Activated CD4-positive, alpha-beta T cell treated with anti-CD3 and anti-CD28 coated beads, Interleukin-2, amount 50 U/mL, for 24 hours (primary cell): ENCODE results near the gene TPBG.
"Not testable (repeated sequence)": the region's sequence is repeated elsewhere in the genome, so short reads cannot be mapped to it uniquely, and the experiment has no call there.

Experiments used
- DNase-seq, 2 donors: peaks; one replicate each; pipeline ENCODE4 v3.0.0-alpha.2; 2020; ENCODE audit warnings: low read depth in 1 of 2, low spot score in 1 of 2

TPBG gene

DNA sequence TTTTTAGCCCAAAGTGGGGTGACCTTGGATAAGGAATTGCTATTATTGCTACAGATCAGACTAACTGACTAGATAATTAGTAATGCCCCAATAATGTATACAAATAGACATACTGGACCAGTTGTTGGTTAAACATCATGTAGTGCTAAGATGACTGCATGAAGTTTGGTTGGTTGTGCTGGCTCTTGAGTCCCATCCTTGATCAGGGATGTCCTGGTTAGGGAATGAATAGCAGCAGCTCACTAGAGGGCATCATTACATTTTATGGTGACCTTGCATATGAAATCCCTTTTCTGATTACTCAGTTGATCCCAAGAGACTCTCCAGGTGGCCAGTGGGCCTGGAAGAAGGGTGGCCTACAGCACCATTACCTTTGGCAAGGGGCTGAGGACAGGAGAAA, 10.9 kb downstream of the TPBG start:
- no peak for DNase-seq

DNA sequence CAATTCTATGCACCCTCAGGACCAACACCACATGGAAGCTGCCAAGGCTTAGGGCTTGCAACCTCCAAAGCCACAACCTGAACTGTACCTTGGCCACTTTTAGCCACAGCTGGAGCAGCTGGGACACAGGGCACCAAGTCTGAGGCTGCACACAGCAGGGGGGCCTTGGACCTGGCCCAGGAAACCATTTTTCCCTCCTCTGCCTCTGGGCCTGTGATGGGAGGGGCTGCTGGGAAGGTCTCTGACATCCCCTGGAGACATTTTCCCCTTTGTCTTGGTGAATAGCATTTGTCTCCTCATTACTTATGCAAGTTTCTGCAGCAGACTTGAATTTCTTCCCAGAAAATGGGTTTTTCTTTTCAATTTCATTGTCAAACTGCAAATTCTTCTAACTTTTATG, 13.0 kb downstream of the TPBG start:
- no peak for DNase-seq

DNA sequence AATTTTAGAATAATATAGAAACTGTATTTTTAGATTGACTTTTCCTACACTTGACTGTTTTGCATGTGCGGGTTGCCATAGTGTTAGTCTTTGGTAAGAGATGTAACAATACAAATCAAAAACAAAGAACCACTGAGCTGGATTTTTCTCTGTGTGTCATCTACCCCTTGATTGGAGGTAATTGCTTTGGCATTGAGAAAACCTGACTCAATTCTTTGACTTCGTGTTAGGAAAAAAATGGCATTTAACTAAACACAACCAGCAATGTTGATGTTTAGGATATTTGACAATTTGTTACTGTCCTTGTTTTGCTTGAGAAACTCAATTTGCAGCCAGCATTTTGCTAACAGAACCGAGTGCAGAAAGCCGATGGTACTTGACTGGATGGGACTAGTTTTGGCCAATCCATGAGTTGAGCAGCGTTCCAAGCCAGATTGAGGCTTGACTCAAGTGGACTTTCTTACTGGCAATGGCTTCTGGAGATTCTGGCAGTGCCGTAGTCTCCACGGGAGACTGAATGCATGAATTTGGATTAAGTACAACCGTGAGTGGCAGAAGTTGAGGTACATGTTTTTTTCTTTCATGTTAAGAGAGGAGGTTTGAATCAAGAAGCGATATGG, 17.1 kb downstream of the TPBG start:
- no peak for DNase-seq

DNA sequence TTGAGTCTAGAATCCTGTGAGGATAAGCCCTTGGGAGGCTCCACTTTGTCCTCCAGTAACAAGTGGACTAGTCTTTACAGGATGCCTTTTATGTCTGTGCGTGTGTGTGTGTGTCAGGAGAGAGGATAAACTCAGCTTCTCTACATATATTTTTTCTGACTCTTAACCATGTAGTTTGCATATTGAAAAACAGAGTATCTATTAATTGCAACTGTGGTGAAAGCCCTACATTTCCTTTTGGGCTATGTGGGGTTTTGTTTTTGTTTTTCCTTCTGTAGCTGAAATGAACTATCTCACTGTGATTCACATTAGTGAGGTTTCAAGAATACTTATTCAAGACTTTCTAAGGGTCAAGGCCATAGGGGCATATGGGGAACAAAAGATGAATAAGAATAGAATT, 17.7 kb downstream of the TPBG start:
- no peak for DNase-seq

DNA sequence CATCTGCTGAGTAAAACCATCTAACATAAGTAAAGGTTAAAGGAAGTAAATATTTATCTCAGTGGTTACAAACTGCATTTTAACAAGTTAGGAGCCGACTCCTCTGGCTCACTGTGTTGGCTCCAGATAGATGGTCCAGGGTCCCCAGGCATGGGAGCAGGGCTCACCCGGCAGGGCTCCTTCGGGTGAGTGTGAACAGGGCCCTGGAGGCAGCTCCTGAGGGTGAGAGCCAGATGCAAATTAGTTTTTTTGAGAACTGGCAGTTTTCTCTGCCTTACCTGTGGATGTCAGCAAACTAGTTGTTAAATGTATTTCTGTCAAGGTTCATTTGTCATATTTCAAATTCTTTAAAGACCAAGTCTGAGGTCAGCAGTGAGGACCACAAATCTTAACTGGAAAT, 21.5 kb downstream of the TPBG start:
- DNase-seq = no peak

DNA sequence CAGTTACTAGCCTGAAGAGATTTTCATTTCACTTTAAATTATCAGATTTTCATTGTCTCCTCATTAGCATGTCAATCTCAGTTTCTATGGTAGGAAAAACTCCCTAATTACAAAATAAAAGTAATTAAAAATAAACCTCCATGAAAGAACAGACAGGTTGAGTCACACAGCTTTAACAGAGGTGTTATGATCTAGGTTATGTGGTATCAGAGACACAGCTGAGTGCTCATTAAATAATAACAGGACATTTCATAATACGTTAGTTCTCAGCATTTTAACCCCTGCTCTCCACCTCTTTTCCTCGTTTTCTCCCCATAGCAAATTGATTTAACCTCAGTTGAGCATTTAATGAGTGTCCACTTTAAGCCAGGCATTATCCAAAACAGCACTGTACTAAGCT, 21.9 kb downstream of the TPBG start:
- no peak for DNase-seq

DNA sequence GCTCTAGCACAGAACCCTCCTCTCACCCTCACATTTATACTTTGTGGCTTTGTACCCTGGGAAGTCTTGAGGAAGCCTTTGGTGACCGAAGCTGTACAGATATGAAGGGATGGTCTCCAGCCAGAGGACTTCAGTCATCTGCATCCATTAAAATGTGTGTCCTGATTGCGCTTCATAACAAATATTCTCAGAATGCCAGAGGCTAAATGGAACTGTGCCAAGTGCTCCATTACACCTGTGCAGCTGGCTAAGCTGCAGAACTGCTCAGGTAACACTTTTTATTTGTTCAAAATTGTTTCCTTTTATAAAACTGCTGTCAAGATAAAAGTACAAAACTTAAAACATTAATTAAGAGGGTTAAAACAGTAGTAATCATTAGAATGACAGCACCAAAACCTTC, 22.3 kb downstream of the TPBG start:
- no peak for DNase-seq

DNA sequence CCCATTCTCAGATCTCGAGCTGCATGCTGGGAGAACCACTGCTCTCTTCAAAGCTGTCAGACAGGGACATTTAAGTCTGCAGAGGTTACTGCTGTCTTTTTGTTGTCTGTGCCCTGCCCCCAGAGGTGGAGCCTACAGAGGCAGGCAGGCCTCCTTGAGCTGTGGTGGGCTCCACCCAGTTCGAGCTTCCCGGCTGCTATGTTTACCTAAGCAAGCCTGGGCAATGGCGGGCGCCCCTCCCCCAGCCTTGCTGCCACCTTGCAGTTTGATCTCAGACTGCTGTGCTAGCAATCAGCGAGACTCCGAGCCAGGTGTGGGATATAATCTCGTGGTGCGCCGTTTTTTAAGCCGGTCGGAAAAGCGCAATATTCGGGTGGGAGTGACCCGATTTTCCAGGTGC, 31.2 kb downstream of the TPBG start:
- not testable (repeated sequence) for DNase-seq

DNA sequence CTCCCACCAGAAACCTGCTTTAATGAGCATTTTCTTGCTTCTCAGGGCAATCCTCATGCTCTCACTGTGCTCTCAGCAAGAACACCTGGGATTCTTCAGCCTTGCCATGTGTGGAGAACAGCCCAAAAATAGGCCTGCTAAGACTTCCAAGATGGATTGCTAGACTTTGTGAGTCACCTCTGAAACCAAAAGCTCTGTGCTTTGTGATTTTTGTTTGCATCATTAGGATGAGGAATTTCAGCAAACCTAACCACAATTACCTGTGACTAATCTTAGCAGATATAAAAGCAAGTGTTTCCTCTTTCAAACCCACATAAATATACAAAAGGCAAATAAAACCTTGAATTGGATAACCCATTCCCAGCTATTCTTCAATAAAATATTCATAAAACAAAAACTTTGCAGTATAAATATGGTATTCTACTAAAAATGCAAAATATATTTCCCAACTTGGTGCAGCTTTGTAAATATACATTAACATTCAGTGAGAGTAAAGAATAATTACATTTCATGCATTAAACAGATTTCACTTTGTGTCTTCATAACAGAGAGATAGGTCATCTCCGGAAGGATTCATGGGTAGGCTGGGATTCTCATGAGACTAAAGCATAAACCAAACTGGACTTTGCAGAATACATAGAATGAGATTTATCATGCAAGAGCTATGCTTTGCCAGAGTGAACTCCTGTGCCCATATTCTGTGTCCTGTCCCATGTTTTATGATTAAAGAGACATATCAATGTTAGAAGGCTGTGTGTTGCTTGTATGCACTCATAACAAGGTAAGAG, 33.5 kb downstream of the TPBG start:
- no peak for DNase-seq

DNA sequence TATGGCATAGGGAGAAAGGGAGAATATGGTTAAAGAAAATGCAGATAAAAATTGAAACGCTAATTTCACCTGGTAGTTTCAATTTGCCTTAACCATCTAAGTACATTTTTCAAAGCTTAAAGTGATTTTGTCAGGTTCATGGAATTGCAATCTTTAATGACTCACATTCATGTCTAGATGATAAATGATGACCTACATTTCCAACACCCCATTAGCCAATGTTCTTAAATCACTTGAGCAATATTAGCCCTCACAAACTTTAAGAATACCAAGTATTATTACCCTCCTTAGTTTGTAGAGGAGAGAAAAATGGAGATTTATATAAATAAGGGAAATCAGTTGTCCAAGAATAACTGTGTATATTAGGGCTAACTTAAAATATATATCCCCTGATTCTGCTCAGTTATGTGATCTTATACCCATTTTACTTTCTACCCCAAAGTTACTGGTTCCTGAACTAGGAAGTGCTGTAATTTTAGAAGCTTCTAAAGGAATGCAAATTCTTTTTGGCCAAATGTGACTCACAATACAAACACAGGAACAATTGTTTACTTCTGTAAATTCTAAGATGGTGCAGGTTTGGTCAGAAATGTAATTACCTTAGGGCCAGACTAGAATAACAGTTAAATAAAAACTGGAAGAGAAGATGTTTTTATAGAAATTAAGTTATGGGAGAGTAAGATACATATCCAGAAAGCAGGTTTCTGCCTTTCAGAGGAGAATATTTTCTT, 34.5 kb downstream of the TPBG start:
- DNase-seq = no peak

DNA sequence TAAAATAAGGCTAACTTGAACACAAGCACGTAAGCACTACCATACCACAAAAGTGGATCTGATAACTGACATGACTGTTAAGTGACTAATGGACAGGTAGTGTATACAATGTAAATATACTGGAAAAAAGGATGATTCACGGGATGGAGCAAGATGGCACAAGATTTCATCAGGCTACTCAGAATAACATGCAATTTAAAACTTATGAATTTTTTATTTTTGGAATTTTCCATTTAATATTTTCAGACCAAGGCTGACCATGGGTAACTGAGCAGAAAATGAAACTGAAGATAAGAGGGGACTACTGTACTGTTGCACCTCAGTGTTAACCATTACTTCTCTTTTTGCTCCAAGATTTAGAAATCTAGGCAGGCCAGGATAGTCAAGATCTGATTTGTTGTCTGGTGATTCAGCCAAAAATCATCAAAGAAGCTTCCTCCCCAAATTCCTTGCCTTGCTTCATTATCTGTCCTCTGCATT, 45.4 kb downstream of the TPBG start:
- DNase-seq = no peak

DNA sequence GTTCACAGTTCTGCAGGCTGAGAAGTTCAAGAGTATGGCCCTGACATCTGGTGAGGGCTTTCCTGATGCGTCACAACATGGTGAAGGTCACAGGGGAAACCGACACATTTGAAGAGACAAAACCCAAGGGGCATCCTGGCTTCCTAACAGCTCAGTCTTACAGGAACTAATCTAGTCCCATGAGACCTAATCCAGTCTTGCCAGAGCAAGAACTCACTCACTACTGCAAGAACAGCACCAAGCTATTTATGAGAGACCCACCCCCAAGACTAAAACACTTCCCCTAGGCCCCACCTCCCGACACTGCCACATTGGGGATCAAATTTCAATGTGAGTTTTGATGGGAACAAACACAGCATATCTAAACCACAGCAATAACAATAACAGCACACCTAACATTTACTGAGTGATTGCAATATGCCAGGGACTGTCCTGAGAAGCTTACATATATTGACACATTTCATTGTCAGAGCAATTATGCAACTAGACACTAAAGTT, 46.6 kb downstream of the TPBG start:
- no peak for DNase-seq

DNA sequence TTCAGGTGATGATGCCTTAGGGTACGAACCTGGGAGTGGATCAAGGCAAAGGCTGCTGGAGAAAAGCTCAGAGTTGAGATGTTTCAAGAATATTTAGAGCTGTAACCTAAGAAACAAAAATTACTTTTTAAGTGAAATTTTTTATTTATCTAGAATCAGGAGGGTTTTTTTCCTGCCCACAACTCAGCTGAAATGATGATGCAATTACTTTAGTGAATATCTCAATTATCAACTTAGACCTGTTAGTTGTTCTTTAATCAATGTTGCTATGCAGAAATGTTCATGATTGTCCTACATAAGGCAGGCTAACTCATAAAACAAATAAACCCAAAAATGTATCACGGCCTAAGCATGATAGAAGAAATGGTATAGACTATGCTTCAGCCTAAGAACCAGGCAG, 50.3 kb downstream of the TPBG start:
- no peak for DNase-seq

DNA sequence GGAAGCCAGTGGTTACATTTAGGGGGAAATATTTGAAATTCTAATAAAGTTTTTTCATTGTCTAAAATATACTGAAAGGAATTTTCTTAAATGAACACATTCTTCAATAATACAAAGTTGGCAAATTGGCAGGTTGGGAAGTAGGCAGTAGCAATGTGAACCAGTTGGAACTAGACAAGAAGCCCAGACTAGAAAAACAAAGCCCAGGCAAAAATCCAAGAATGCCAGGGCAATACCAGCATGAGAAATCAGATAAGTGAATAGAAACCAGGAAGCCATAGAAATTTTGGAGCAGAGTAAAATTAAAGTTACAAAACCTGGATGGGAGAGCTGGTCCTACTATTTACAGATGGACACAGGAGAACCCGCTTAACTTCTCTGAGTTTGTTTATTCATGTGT, 52.2 kb downstream of the TPBG start:
- DNase-seq = no peak

DNA sequence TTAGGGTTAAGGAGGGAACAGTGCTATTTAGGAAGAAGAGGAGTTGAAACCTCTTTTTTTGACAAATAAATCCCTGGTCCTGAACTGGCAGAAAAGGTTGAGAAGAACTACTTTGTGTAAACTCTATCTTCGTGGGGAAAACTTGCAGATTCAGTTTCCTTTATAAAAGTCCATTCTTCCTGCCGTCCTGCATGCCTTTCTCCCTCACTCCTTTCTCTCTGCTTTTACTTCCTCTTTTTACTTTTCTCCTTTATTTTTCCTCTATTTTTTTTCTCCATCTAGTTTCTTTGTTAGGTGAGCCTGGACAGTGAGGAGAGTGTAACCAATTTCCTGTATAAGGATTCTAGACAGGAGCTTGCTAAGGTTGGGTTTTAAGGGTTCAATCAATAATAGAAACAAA, 52.7 kb downstream of the TPBG start:
- no peak for DNase-seq
